CD14-positive monocyte (primary cell): ENCODE data around the gene FLNA. TPM values are rescaled to one million over a fixed set of nuclear protein-coding genes. Genes with fewer than 3 reads are reported as not detected.
A peak's percentile ranks its signal among the peaks of the same experiment; 100 is the strongest.

Experiments
- DNase-seq, 3 donors: peaks; one replicate each; pipeline ENCODE4 v3.0.0-alpha.2; 2011 to 2022
- H2AFZ ChIP-seq: 2 replicates; pipeline ENCODE4 v1.6.0; 2012; ENCODE audit warnings: mild to moderate bottlenecking, low read depth, low read length, inconsistent platforms; ENCODE audit not compliant: insufficient read depth, poor library complexity, severe bottlenecking
- H3K27ac ChIP-seq, 2 donors: 1 replicate in 1 of 2; 2 replicates in 1 of 2; pipeline ENCODE4 v1.5.1; 2012 to 2013; ENCODE audit warnings: low read length in 2 of 2, control low read depth in 1 of 2, inconsistent platforms in 1 of 2, low read depth in 1 of 2, mild to moderate bottlenecking in 1 of 2
- H3K27me3 ChIP-seq, 2 donors: one replicate each; pipeline versions ENCODE4 v1.6.0 to v1.6.1; 2011 to 2013; ENCODE audit warnings: low read length in 2 of 2; ENCODE audit not compliant: control insufficient read depth in 2 of 2, insufficient read depth in 2 of 2
- H3K36me3 ChIP-seq, 2 donors: replicated peaks in 1 of 2; 1 replicate in 1 of 2; 2 replicates in 1 of 2; pipeline versions ENCODE4 v1.5.1 to v1.6.1; 2012 to 2013; ENCODE audit warnings: low read length in 2 of 2, control low read depth in 1 of 2, inconsistent platforms in 1 of 2, mild to moderate bottlenecking in 1 of 2; ENCODE audit not compliant: insufficient read depth in 2 of 2, control insufficient read depth in 1 of 2
- H3K4me1 ChIP-seq, 2 donors: 1 replicate in 1 of 2; 2 replicates in 1 of 2; pipeline versions ENCODE4 v1.5.1 to v1.6.1; 2012 to 2013; ENCODE audit warnings: low read length in 2 of 2, control low read depth in 1 of 2, inconsistent platforms in 1 of 2, mild to moderate bottlenecking in 1 of 2, moderate library complexity in 1 of 2; ENCODE audit not compliant: insufficient read depth in 2 of 2, control insufficient read depth in 1 of 2
- H3K4me2 ChIP-seq: replicated peaks from 2 replicates; pipeline ENCODE3; 2012; ENCODE audit warnings: low read length, moderate library complexity, mild to moderate bottlenecking; ENCODE audit not compliant: poor library complexity, severe bottlenecking; ENCODE audit errors: extremely low read depth
- H3K4me3 ChIP-seq, 3 experiments: fragments of 200-600 bp in 1 of 3; sonication (generic) in 1 of 3; replicated peaks in 1 of 3; 1 replicate in 2 of 3; 2 replicates in 1 of 3; pipeline ENCODE4 v1.5.1; 2011 to 2013; ENCODE audit warnings: low read length in 3 of 3, mild to moderate bottlenecking in 3 of 3, control low read depth in 2 of 3, low read depth in 2 of 3, inconsistent platforms in 1 of 3, moderate library complexity in 1 of 3
- H3K79me2 ChIP-seq: 2 replicates; pipeline ENCODE4 v1.6.0; 2012; ENCODE audit warnings: mild to moderate bottlenecking, control low read depth, inconsistent platforms, low read length, moderate library complexity; ENCODE audit not compliant: insufficient read depth
- H3K9ac ChIP-seq: 2 replicates; pipeline ENCODE4 v1.6.0; 2017; ENCODE audit warnings: low read length, mild to moderate bottlenecking; ENCODE audit not compliant: insufficient read depth, poor library complexity, severe bottlenecking
- H3K9me3 ChIP-seq, 2 donors: replicated peaks in 1 of 2; 1 replicate in 1 of 2; 2 replicates in 1 of 2; pipeline versions ENCODE4 v1.5.1 to v1.6.1; 2012 to 2013; ENCODE audit warnings: low read length in 2 of 2, control low read depth in 1 of 2; ENCODE audit not compliant: control insufficient read depth in 1 of 2, insufficient read depth in 1 of 2
- H4K20me1 ChIP-seq: 2 replicates; pipeline ENCODE4 v1.6.0; 2012; ENCODE audit warnings: mild to moderate bottlenecking, low read length, control low read depth, moderate library complexity; ENCODE audit not compliant: insufficient read depth
- H3K27ac Mint-ChIP-seq, 7 donors: one replicate each; pipeline ENCODE4 v1.8.0; 2020; ENCODE audit warnings: mild to moderate bottlenecking in 7 of 7, mixed read lengths in 7 of 7, moderate library complexity in 6 of 7, inconsistent platforms in 2 of 7
- H3K27me3 Mint-ChIP-seq, 3 donors: one replicate each; pipeline ENCODE4 v1.8.0; 2021 to 2022; ENCODE audit warnings: low read depth in 3 of 3, mild to moderate bottlenecking in 3 of 3, mixed read lengths in 3 of 3, moderate library complexity in 3 of 3, inconsistent platforms in 1 of 3
- H3K36me3 Mint-ChIP-seq, 2 donors: one replicate each; pipeline ENCODE4 v1.8.0; 2020; ENCODE audit warnings: mixed read lengths in 2 of 2, inconsistent platforms in 1 of 2, mild to moderate bottlenecking in 1 of 2
- H3K4me1 Mint-ChIP-seq: one replicate; pipeline ENCODE4 v1.8.0; 2020; ENCODE audit warnings: mild to moderate bottlenecking, mixed read lengths
- H3K4me3 Mint-ChIP-seq, 2 donors: one replicate each; pipeline ENCODE4 v1.8.0; 2020; ENCODE audit warnings: mild to moderate bottlenecking in 2 of 2, mixed read lengths in 2 of 2, moderate library complexity in 1 of 2
- H3K9me3 Mint-ChIP-seq, 7 donors: one replicate each; pipeline ENCODE4 v1.8.0; 2020 to 2022; ENCODE audit warnings: mixed read lengths in 7 of 7, mild to moderate bottlenecking in 6 of 7, moderate library complexity in 6 of 7, inconsistent platforms in 2 of 7
- CTCF ChIP-seq: fragments of 200-600 bp; IDR thresholded peaks from one replicate; pipeline ENCODE4 v1.8.0; 2022; ENCODE audit warnings: antibody characterized with exemption, mild to moderate bottlenecking
- WGBS: methylation state at CpG from one replicate; pipeline ENCODE4 v1.1.5; 2013; ENCODE audit warnings: missing lambda C conversion rate; ENCODE audit not compliant: insufficient coverage; 5-methylcytosine and 5-hydroxymethylcytosine counted together
- intact Hi-C, 2 donors: fragments of 100-400 bp; cut with micrococcal nuclease; formaldehyde crosslinking; loops; one replicate each; pipeline versions ENCODE4 v1.15.0 to v1.15.1; 2023
- polyA plus RNA-seq, 3 donors: library from polyadenylated mRNA; depleted of rRNA in 1 of 3; unstranded in 2 of 3; stranded (reverse) in 1 of 3; fragments of 300-500 nt in 2 of 3; fragments of >200 nt in 1 of 3; fragmentation: Illumina TruSeq in 2 of 3; gene quantifications; 1 replicate in 2 of 3; 2 replicates in 1 of 3; pipeline ENCODE4 v1.2.3, GENCODE V29; 2012 to 2021

Gene FLNA
- polyA plus RNA-seq, 3 donors = 111 to 874 (median 219) TPM

- Histone ChIP-seq H3K4me3 (peak overlapping the region; percentile 61 to 94 (median 88)), H2AFZ (no peak overlapping the region), H3K4me2 (peak overlapping the region; percentile 80), H4K20me1 (peaks cover 39% of the 10 kb centered on the region), H3K9me3 (no peaks in the 10 kb centered on the region), H3K79me2 (peaks cover 60% of the 10 kb centered on the region), H3K9ac (peak overlapping the region; percentile 98), H3K4me1 (peaks cover 52 to 62% of the 10 kb centered on the region in 2 donors), H3K36me3 (peaks cover 18 to 19% of the 10 kb centered on the region in 2 donors), H3K27ac (peak overlapping the region; percentile 95 to 100), H3K27me3 (no peaks in the 10 kb centered on the region)
- intact Hi-C loops = loop anchor here in 1 of 2 donors (5.0 kb wide), 1 partner anchor 161 kb away; no protein-coding TSS in a partner anchor
- peak; percentile 84 to 93 (median 92) for DNase-seq
- Mint-ChIP-seq H3K36me3 (peaks cover 11 to 25% of the 10 kb centered on the region in 2 donors), H3K9me3 (peaks cover 0 to 29% (median 6%) of the 10 kb centered on the region in 7 donors), H3K4me1 (peaks cover 21% of the 10 kb centered on the region), H3K27me3 (peaks cover 3 to 15% (median 8%) of the 10 kb centered on the region in 3 donors), H3K27ac (peak overlapping the region; percentile 85 to 95 (median 89)), H3K4me3 (peak overlapping the region; percentile 84 to 88)
- 1% methylated on average over 47 of the region's 77 CpGs for WGBS
- no peak for TF ChIP-seq CTCF
These were observed 3.2 kb downstream of the FLNA start for GRCh38 chrX:154371017-154371788.

- Histone ChIP-seq H3K9me3 (no peaks in the 10 kb centered on the region), H3K4me2 (peak overlapping the region; percentile 58), H3K4me3 (peak overlapping the region; percentile 61 to 94 (median 88)), H3K4me1 (peaks cover 52 to 67% of the 10 kb centered on the region in 2 donors), H3K9ac (peak overlapping the region; percentile 98), H4K20me1 (peaks cover 47% of the 10 kb centered on the region), H3K79me2 (peaks cover 68% of the 10 kb centered on the region), H2AFZ (no peak overlapping the region), H3K27me3 (no peaks in the 10 kb centered on the region), H3K27ac (peak overlapping the region; percentile 95 to 100), H3K36me3 (peaks cover 26 to 27% of the 10 kb centered on the region in 2 donors)
- TF ChIP-seq CTCF = no peak
- under 1% methylated on average over 43 of the region's 63 CpGs for WGBS
- no peak for DNase-seq
- Mint-ChIP-seq H3K4me3 (peak overlapping the region; percentile 91 to 97), H3K9me3 (peaks cover 0 to 29% (median 6%) of the 10 kb centered on the region in 7 donors), H3K27ac (peak overlapping the region; percentile 96 to 98 (median 97)), H3K4me1 (peaks cover 21% of the 10 kb centered on the region), H3K36me3 (peaks cover 14 to 31% of the 10 kb centered on the region in 2 donors), H3K27me3 (peaks cover 3 to 15% (median 8%) of the 10 kb centered on the region in 3 donors)
- intact Hi-C loops = loop anchor here in 1 of 2 donors (5.0 kb wide), 1 partner anchor 162 kb away; no protein-coding TSS in a partner anchor
These were observed 4.0 kb downstream of the FLNA start for GRCh38 chrX:154370300-154371016.
